GM18502 (cell line): ENCODE measurements around the gene CLDN18.

ENCODE experiments used
- ATAC-seq: cut with Tn5 transposase; IDR thresholded peaks from one replicate; pipeline ENCODE4 v1.9.1; 2021; ENCODE audit warnings: mild to moderate bottlenecking; ENCODE audit not compliant: unreplicated experiment, poor library complexity

CLDN18 gene

DNA sequence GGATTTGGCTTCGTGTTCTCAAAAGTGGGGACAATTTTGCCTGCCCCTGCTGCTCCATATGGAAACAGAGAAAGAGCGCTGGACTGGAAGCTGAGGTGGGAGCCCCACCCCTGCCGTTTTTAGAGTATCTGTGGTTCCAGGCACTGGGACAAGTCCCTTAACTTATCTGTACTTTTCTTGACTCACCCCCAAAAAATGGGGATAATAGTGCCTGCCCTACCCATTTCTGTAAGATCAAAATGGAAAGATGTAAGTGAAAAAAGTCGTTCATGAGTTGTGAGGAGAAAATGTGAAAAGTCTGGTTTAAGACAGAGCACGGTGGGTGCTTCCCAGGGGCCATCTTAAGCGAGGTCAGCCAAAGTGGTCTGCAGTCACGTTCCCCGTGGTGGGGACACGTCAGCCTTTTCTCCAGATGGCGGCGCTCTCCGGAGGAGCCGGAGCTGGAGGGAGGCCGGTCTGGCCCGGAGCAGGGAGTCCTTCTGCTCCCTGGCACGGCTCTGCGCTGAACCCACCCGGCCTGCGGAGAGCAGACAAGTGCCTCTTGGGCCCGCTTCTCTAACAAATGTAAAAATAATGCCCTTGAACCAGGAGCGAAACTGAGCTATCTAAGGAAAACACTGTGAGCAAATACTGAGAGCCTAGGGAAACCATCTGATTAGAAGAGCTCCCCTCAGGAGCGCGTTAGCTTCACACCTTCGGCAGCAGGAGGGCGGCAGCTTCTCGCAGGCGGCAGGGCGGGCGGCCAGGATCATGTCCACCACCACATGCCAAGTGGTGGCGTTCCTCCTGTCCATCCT, at the start of gene CLDN18:
Gene CLDN18, plus strand, starts transcription at position 690 of the 797 bp plus-strand sequence. Its CDS starts 61 bp downstream, at position 751.
- no peak for ATAC-seq

DNA sequence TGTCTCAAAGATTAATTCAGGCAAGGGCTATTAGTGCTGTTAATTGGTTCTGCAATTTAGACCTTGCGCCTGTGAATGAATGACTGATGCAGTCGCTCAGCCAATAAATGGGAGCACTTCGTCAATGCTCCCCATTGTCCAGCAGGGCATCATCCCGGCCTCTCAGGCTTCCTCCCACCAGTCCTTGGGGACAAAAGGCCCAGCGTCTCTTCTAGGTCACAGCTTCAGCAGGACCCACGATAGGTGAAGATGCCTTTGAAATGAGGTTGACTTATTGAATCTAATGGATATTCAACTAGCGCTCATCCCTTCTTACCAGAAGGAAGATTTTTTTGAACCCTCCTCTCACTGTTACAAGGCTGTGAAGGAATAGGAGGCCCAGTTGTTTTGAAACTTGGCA, 47.7 kb upstream of the CLDN18 start:
- no peak for ATAC-seq

DNA sequence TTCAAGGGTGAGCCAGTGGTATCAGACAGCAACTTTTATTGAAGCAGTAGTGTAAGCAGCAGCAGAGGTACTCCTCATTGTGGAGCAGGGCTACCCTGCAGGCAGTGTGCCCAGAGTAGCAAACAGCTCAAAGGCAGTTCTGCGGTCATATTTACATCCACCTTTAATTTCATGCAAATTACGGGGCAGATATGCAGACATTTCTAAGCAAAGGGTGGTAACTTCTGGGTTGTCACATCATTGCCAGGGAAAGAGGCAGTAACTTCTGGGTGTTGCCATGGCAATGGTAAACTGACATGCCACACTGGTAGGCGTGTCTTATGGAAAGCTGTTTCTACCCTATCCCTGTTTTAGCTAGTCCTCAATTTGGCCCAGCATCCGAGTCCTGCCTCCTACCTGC, 46.5 kb upstream of the CLDN18 start:
- ATAC-seq = no peak

DNA sequence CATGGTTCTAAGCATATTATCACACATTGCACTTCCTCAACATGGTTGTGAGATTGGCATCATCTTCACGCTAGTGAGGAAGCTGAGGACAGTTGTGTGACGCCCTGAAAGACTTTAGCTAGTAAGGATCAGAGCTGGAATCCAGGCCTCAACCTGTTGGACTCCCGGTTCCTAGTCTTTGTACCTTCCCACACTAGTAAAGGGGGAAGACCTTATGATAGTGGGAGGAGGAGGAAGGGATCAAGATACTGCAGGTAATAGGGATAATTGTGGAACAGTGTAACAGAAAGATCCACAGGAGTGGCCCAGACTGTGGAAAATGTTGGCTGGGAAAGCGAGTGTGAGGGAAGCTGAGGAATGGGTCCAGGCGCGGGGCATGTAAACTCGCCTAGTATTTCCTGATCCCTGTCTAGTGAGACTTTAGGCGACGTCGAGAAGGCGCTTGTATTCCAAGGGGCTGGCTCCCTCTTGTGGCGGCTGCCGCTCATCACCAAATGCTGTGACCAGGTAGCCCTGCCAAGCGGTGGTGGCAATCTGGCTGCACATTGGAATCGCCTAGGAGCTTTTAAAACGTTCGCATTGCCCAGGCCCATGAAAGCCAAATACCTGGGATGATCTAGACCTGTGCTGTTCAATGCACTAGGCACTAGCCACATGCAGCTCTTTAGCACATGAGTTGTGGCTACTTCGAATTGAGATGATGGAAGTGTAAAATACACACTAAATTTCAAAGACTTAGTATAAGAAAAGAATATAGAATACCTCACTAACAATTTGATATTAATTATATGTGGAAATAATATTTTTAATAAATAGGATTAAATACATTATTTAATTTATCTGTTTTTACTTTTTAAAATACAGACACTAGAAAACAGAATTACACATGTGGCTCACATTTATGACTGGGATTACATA, 38.8 kb upstream of the CLDN18 start:
- ATAC-seq = peak; percentile 94

DNA sequence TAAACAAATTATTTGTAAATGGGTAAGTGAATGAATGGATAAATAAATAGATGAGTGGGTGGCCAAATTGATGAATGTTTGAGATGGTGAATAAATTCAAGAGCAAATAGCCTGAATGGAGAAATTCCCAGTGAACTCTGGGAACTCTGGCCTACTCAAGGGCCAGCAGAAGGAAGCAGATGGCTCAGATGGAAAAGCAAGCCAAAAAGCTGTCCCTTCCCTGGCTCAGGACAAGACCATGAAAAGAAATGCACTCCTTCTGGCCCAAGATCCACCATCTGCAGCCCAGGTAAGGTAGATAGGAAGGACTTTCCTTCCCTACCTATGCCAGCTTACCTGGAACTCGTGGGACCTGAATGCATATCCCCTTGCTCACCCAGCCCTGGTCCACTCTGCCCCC, 37.6 kb upstream of the CLDN18 start:
- ATAC-seq = no peak

DNA sequence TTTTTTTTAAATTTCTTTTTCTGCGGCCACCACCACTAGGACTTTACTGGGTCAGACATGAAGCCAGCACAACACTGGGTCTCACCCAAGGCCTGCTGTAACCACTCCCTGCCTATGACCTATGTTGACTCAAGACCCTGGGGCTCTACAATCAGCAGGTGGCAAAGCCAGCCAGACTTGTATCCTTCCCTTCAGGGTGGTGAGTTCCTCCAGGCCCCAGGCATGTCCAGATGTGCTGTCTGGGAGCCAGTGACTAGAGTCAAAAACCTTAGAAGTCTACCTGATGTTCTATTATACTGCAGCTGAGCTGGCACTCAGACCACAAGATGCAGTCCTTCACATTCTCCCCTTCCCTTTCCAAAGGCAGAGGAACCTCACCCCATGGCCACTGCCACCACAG, 31.6 kb upstream of the CLDN18 start:
- ATAC-seq = no peak

DNA sequence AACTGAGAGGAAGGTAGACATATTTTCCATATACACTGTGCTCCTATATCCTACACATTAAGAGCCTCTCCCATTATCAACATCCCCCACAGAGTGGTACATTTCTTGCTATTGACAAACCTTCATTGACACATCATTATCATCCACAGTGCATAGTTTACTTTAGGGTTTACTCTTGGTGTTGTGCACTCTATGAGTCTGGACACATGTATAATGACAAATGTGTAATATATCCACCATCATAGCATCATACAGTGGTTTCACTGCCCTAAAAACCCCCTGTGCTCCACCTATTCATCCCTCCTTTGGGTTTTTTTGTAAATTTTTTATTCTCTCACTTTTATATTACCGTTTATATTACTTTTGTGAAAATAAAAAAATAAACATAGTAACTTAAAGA, 22.2 kb upstream of the CLDN18 start:
- ATAC-seq = peak; percentile 36

DNA sequence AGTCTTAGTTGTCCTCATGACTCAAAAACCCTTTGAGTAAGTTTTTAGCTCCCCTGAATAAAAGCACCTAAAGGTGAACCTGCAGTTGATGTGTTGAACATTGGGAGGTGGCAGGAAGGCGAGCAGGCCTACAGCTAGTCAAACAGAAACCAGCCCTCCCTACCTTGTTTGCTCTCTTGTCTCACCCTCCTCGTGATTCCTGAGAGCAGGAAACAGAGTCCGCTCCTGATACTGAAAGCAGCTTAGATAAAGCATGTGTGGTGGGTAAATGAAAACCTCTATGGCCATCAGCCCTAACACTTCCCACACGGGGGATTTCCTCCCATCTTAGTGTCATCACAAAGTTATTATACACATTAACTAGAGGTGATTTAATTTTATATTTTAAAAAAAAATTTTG, 21.8 kb upstream of the CLDN18 start:
- ATAC-seq = peak; percentile 83

DNA sequence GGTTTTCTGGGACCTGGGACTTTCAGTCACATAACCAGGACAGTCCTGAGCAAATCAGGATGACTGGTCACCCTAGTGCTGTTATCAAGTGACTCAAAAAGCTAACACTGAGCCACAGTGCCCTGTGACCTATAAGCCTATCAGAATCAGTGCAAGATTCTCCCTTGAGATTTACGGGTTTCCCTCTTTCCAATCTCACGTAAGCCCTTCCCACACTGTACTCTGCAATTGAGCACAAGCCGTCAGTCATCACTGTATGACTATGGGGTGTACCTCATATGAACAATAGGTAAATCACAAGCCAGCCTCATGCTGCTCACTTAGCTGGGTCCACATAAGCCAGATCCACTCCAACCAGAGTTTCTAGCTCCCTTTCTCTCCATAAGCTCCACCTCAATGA, 21.0 kb upstream of the CLDN18 start:
- ATAC-seq = peak; percentile 71

DNA sequence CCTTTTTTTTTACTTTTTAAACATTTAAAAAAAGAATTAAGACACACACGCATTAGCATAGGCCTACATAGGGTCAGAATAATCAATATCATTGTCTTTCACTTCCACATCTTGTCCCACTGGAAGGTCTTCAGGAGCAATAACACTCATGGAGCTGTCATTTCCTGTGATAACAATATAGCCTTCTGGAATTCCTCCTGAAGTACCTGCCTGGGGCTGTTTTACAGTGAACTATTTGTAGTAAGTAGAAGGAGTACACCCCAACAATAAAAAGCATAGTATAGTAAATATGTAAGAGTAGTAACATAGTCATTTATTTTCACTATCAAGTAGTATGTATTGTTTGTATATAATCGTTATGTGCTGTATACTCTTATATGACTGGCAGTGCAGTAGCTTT, 19.5 kb upstream of the CLDN18 start:
- no peak for ATAC-seq

DNA sequence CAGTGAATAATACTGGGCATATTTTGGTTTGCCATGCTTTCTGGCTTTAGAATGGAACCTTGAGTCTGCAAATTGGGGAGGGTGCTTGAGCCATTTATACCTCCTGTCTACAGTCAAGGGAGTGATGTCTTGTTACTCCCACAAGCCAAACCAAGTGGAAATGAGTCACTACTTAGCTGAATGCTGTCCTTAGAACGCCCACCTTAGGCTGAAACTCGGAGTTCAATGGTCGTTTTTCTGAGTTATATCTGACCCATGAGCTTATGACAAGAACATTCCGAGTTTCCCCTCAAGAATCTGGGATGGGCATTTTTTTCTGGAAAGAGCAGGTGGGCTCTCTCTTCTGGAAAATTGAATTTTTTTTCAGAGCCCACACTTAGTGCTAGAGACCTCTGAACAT, 17.4 kb upstream of the CLDN18 start:
- ATAC-seq = no peak

DNA sequence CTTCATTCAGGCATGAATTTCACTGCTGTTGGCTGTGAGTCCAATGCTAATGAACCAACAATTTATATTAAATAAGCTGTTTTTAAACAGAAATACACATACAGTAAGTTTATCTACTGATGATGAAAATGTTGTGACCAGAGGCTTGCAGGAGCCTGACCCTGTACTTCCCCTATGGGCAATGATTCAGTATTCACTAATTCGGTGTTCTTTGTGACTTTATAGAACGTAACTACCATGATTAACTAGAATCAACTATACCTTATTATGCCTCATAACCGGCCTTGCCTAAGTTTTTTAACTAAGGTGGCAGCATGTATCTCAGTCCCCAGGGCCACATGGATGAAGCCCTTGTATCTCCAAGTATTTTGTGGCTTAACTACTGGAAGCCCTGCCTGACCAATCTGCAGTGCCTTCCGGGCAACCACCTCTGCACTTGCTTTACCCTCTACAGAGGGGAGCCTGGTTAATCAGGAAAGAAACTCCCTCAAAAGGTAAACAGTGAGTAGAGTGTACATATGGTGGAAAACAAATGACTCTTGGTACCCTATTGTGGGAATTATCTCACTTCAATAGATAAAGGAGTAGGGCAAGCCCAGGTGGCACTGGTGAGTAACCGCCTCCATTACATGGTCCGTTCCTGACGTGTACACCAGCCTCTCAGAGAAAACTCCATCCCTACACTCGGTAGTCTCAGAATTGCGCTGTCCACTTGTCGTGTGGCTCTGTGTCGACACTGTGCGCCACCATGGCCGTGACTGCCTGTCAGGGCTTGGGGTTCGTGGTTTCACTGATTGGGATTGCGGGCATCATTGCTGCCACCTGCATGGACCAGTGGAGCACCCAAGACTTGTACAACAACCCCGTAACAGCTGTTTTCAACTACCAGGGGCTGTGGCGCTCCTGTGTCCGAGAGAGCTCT, 11.6 kb upstream of the CLDN18 start:
- no peak for ATAC-seq

DNA sequence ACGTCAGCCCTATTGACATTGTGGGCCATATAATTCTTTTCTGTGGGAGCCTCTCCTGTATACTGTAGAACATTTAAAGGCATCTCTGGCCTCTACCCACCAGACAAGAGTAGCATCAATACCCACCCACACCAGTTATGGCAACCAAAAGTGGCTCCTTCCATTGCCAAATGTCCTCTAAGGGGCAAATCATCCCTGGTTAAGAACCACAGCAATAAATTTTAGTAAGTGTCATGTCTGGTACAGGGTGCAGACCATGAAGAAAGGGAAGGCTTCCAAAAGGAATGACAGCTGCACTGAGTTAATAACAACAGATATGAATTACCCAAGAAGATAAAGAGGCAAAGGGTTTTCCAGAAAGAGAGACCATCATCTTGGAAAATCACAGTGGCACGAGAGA, 6.9 kb upstream of the CLDN18 start:
- no peak for ATAC-seq

DNA sequence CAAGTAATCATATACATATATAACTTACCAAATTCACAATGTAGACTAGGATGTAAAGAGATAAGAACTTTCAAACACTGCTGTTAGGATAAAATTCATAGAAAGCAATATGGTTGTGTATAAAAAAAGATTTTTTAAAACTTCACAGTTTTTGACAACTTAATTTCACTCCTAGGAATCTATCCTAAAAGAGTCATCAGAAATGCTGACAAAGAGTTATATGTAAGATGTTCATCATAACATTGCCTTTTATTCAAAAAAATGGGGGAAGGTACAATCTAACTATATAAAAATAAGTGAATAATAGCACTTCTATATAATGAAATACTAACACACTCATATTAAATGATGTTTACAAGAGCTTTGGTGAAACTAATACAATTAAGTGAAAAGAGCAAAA, 4.3 kb upstream of the CLDN18 start:
- no peak for ATAC-seq

DNA sequence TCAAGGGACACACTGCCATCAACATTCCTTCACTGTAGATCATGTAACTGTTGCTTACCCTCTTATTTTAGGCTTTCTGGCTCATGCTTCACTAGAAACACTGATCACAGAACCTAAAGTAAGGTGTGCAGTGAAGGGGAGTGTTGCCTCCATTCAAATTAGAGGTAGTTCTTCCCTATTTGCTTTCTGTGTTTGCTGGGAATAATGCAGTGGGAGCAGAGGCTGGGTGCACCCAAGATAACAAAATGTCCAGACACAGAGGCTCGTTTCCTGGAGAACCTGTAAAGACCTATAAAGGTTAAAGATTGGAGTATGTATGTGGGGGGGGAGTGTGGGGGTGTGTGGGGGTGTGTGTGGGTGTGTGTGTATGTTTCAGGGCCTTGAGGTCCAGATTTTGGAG, 2.1 kb upstream of the CLDN18 start:
- ATAC-seq = no peak

DNA sequence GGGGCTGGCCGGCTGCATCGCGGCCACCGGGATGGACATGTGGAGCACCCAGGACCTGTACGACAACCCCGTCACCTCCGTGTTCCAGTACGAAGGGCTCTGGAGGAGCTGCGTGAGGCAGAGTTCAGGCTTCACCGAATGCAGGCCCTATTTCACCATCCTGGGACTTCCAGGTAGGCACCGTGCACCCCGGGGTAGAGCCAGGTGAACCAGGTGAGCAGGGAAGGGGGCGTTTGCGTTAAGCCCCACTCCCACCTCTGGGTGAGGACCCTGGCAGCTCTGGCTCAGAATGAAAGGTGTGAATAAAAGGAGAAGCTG, 267 bp downstream of the CLDN18 start:
- ATAC-seq = no peak

DNA sequence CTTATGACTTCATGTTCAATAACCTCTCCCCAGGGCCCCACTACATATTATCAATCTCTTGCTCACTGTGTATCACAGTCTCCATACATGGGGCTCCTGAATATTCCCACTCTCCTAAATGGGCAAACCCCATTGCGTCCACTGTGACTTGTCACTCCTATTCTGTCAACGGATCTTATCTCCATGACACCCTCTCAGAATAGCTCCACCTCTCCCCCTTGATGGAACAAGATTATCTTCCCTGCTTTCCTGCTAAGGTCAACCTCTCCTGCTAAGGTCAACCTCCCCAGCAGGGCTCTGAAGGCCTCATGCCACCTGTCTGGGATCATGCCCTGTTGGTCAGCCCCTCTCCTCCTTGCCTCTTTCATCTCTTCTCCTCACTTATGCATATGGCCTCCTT, 1.8 kb downstream of the CLDN18 start:
- ATAC-seq = no peak

DNA sequence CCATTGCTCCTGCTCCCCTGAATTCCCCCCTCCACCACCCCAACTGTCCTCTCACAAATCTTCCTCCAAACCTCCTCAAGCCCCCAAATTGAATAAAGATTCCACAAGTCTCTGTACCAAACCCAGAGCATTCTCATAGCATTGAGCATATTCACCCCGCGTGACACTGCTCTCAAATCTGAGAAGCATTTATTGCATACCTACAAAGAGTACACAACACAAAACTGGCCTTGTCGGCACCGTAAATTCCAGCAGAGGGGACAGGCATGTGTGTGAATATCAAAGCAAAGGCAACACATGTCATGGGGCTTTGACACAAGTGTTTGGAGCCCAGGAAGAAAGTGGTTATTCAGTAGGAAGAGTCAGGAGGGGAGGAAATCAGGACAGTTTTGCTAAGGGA, 2.6 kb downstream of the CLDN18 start:
- no peak for ATAC-seq

DNA sequence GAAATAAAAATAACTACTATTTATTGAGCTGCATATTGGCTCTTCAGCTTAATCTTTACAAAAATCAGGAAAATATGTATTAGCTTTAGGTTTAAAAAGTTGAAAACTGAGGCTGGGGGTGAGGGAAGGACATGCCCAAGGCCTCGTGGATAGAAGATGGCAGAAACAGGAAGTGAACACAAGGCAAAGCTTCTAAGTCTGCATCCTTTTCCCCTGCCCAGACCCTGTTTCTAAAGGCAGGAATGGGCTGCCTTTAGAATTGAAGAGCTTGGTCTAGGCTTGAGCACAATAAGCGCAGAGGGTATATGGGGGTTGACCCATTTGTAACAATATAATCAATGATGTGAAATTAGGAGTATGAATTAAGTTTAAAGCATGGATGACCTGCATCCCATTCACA, 6.1 kb downstream of the CLDN18 start:
- no peak for ATAC-seq

DNA sequence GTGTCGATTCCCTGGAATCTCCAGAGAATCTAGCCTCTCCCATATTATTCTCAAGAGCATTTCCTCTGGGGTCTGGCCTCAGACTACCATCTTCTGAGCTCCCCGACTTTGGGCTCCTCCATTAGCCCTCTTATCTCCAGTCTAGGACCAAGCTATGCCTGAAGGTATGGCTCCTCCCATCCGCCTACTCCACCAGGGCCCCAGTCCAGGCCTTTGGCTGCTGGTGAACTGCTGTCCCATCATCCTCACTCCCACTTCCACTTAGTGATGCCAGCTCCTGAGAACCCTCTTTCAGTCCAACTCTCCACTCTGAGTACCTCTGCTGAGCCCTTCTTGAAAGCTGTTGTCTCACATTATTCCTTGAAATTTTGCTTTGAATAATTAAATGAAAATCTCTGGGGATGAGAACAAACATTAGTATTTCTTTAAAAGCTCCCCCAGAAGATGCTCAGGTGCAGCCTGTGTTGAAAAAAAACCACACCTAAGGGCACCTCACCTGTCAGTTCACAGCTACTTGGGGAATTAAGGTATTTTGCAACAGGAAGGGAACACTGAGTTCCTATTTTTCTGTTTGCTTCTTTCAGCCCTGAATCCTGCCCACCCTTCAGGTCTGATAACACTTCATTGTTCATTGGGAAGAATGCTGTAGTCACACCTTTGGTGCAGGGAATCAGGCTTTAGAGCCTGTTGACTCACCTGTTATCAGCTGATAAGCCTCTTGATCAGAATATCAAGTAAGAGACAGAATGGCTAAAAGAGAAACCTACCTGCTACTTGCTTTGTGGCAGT, 9.5 kb downstream of the CLDN18 start:
- no peak for ATAC-seq
